NCI-H345 (cell line): ENCODE results near the gene MUC2.

Source experiments
- DNase-seq: peaks from one replicate; lab custom pipeline; 2025; lab: John Stamatoyannopoulos, UW

The MUC2 gene

GRCh38 chr11:1074244-1075221 lies at the start of gene MUC2:
TSS of gene MUC2 (plus strand) at chr11:1074874.
- no peak for DNase-seq

GRCh38 chr11:1025410-1026162 lies 49.1 kb upstream of the MUC2 start:
- DNase-seq: no peak

DNA sequence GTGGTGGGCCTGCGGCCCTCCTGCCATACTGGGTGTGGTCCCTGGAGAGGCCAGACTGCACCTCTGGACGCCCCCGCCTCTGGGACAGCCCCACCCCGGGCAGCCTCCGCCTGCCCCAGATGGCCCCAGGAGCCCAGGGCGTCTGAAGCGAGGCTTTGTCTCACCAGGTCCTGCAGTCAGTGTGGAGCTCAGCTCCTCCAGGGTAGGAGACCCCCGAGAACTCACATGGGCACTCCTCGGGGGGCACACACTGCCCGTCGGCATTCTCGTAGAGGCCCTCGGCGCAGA lies 48.6 kb upstream of the MUC2 start:
- DNase-seq: no peak

DNA sequence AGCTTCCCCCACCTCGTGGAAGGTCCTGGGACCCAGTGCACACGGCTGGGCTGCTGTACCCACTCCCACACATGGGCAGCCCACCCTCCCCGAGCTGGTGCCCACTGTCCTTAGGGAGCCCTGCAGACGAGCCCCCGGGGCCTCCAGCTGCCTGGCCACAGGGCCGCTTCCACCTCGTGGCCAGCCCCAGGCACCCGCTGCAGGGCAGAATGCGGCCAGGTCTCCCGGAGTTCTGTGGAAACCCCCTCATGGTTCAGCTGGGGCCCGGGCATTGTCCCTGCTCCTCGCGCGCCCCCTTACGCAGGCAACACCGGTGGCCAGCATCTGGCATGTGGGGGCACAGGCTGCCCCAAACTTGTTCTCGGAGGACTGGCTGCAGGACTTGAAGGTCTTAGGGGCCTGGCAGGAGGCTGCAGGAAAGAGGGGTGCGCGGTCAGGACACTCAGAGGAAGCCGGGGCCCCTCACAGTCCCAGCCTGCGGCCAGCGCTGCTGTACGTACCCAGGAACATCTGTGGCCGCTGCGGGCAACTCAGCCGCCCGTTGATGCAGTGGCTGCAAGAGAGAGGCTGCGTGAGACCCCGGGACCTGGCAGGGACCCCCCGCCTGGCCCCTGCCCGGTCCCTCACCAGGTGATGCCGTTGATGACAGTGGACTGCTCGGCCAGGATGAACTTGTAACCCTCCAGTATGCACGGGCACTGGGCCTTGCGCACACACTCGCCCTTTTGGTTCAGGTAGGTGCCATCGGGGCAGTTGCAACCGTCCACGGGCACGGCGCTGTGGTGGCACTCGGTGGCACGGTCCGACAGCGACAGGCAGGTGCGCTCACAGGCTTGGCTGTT lies 47.8 kb upstream of the MUC2 start:
- no peak for DNase-seq

- DNase-seq: no peak
Measured at GRCh38 chr11:1027483-1028290, 47.0 kb upstream of the MUC2 start.

GRCh38 chr11:1028291-1028540 lies 46.5 kb upstream of the MUC2 start:
- no peak for DNase-seq

- DNase-seq: no peak
Measured at GRCh38 chr11:1028616-1029015, 46.1 kb upstream of the MUC2 start.

GRCh38 chr11:1029051-1029450 lies 45.6 kb upstream of the MUC2 start:
- DNase-seq: no peak

DNA sequence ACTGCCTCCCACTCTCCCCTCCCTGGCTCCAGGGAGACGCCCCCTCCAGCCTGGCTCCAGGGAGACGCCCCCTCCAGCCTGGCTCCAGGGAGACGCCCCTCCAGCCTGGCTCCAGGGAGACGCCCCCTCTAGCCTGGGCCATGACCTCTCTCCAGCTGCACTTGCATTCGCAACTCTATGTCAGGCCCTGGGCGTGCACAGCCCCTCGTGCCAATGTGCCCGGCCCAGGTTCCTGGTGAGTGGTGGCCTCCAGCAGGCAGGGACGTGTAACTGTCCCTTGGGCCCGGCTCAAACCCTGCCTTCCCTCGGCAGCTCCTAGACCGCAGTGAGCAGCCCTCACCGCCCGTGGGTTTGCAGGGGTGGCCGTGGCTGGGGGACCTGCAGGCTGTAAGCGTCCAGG lies 45.0 kb upstream of the MUC2 start:
- no peak for DNase-seq

- DNase-seq: no peak
Measured at GRCh38 chr11:1030086-1030485, 44.6 kb upstream of the MUC2 start.

GRCh38 chr11:1030556-1030955 lies 44.1 kb upstream of the MUC2 start:
- no peak for DNase-seq

GRCh38 chr11:1031121-1031899 lies 43.4 kb upstream of the MUC2 start:
- no peak for DNase-seq

DNA sequence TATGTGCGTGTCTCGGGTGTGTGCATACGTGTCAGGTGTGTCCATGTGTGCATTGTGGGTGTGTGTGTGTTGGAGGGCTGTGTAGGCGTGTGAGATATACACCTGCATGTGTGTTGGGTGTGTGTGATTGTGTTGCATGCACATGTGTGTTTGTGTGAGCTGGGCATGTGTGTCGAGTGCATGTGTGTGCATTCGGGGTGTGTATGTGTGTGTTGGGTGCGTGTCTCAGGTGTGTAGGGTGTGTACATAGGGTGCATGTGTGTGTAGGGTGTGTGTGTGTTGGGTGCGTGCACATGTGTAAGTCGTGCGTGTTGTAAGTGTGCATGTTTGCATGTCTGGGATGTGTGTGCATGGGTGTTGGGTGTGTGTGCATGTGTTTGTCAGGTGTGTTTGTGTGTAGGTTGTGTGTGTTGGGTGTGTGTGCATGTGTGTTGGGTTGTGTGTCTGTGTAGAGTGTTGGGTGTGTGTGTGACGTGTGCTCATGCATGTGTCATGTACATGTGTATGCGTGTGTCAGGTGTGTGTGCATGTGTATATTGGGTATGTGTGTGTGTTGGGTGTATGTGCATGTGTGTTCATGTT lies 42.3 kb upstream of the MUC2 start:
- no peak for DNase-seq

DNA sequence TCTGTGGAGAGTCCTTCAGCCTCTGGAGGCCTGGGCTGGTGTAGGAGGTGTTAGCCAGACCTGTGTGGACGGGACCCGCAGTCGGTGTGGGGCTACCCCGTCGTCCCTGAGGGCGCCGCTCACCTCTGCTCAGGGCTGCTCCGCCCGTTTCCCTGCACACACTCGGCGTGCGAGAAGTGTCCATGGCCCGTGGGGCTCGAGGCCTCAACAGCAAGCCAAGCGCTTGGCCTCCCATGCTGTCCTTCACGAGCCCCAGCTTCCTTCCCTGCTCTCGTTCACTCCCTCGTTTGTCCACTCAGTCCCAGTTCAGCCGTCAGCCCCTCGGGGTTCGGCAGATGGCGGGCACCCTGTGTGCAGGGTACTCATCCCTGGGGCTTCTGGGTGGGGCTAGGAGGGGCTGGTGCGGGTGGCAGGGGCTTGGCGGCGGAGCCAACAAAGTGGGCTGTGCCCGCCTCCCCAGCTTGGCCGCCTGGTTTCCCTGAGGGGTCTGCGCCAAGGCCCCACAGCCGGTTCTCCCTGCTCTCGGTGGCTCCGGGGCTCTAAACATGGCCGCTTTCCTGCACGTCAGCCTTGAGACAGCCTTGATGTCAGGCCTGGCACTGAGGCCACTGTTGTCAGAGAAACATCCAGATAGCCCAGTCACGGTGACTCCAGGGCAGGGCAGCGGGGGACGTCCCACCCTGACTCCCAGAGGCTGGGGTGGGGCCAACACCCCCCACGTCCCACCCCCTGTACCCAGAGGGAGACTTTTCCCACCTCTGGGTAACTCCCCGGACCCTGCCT lies 41.5 kb upstream of the MUC2 start:
- no peak for DNase-seq

- DNase-seq: no peak
Measured at GRCh38 chr11:1034001-1034400, 40.7 kb upstream of the MUC2 start.

DNA sequence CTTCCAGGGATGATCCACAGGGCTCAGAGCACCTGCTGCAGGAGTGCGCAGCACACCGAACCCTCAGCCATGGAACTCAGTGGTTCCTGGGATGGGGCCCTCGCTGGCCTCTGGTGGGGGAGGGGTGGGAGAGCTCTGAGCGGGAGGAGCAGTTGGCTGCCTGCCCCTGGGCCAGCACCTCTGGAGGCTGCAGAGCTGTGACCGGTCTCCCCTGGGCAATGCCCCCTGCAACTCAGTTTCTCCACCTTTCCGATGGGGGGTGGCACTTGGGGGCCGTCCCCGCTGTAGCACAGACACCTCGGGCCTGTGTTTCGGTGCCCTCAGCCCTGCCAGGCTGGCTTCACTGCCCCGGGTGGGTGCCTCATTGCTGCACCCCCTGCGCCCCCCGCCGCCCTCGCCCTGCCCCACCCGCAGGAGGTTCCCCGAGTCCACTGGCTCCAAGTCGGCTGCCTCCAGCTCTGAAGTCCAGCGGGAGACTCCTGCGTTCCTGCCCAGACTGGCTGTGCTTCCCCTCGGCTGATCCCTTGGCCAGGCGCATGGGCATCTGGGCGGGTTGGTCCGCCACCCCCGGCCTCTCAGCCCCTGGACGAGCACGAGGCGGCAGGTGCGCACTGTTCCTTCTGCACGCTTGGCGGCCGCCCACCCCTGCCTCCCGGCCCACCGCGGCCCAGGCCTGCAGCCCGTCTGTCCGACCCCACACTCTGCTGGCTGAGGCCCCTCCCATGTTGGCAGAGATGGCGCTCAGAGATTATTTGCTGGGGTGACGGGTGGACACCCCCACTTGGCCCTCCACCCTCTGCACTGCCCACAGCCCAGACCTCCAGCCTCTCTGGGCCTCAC lies 40.0 kb upstream of the MUC2 start:
- no peak for DNase-seq

DNA sequence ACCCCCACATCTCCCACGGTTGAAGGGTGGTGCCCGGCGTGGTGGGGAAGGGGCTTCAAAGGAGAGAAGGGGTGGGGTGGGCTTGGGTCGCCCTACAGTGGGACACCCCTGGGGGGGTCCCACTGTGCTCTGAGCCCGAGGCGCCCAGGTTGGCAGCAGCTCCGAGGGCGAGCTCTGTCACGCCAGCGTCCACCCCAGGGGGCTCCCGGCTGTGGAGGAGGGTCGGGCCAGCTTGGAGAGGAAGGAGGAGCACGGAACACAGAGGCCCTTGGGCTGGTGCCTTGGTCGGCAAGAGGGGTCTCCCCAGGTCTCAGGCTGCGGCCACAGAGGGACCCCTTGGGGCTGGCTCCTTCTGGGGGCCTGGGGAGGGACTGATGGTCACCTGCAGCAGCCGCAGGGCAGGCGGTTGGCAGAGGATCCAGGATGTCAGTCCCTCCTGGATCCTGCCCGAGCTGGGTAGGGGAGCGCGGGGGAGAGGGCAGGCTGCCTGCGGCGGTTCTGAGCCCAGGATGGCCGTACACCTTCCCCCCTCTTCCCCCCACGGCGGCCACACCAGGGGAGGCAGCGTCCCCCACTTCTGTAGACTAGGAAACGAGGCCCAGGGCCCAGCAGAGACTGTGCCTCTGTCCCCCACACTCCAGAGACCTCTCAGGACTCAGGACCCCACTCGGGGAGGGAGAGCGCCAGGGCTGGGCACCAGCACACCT lies 38.9 kb upstream of the MUC2 start:
- DNase-seq: no peak

DNA sequence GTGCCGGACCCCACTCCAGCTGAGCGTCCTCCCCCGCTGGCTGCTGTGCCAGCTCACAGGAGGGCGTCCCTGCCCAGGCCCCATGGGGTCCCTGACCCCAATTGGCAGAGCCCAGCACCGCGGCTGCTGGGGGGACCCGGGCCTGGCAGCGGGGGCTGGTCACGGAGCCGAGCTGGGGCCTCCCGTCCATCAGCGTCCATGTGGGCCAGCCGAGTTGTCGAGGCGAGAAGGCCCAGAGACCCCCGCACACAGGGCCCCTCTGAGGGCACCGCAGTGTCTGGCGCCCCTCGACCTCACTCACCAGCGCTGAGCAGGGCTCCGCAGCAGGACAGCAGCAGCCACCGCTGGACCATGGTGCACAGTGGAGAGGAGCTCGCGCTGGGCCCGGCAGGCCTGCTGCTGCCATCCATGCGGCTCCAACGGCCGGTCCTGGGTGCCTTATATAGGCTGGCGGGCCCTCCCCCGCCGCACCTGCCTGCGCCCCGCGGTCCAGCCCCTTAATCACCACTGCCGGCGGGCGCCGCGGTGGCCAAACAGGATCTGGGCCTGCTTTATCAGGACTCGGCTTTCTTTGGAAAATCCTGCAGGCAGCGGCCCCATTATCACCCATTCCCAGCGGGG lies 38.3 kb upstream of the MUC2 start, which contains the start of gene MUC6:
TSS of gene MUC6 (minus strand) at position 416 of the 621 bp plus-strand sequence. CDS start at position 353, 63 bp downstream.
- DNase-seq: no peak
